Measurements from ENCODE around the gene SHISAL1.

SHISAL1 gene

GRCh38 chr22:44224166-44224565 is 88.6 kb downstream of the SHISAL1 start:
- no peak for TF ChIP-seq TOX (CRISPR knock-in tag; IDR thresholded peaks at IDR 0.05; ENCODE audit: borderline replicate concordance)
- no peak for TF ChIP-seq POU6F1 (CRISPR knock-in tag; IDR thresholded peaks at IDR 0.05; ENCODE audit: borderline replicate concordance, low read depth)
- TF ChIP-seq CSRNP3 (CRISPR knock-in tag; IDR thresholded peaks at IDR 0.05), result no peak
- TF ChIP-seq CSDC2 (CRISPR knock-in tag; IDR thresholded peaks at IDR 0.05), result no peak
- ATAC-seq, result no peak

- no peak for TF ChIP-seq ZNF70 (CRISPR knock-in tag; IDR thresholded peaks at IDR 0.05)
- no peak for TF ChIP-seq ESRRG (CRISPR knock-in tag; IDR thresholded peaks at IDR 0.05)
- TF ChIP-seq ISL1 (CRISPR knock-in tag; IDR thresholded peaks at IDR 0.05), result no peak
- TF ChIP-seq CSDC2 (CRISPR knock-in tag; IDR thresholded peaks at IDR 0.05), result no peak
- TF ChIP-seq POU6F1 (CRISPR knock-in tag; IDR thresholded peaks at IDR 0.05; ENCODE audit: borderline replicate concordance, low read depth), result no peak
- ATAC-seq, result no peak
Observed at GRCh38 chr22:44221710-44222475, 90.9 kb downstream of the SHISAL1 start.

GRCh38 chr22:44220727-44221680 is 91.7 kb downstream of the SHISAL1 start:
- no peak for ATAC-seq

More at GRCh38 chr22:44220727-44221680, 91.7 kb downstream of the SHISAL1 start:
- TF ChIP-seq SNAI2 (CRISPR knock-in tag; IDR thresholded peaks at IDR 0.05), result no peak
- no peak for TF ChIP-seq GLIS3 (CRISPR knock-in tag; IDR thresholded peaks at IDR 0.05)
- no peak for TF ChIP-seq ZFP3 (CRISPR knock-in tag; IDR thresholded peaks at IDR 0.05)
- TF ChIP-seq TSHZ2 (CRISPR knock-in tag; IDR thresholded peaks at IDR 0.05), result no peak
- no peak for TF ChIP-seq ZNF8 (CRISPR knock-in tag; IDR thresholded peaks at IDR 0.05)
- no peak for TF ChIP-seq TCF4 (CRISPR knock-in tag; IDR thresholded peaks at IDR 0.05; ENCODE audit: borderline replicate concordance)
- TF ChIP-seq ZNF70 (CRISPR knock-in tag; IDR thresholded peaks at IDR 0.05), result no peak
- TF ChIP-seq BACH2 (CRISPR knock-in tag; IDR thresholded peaks at IDR 0.05; ENCODE audit: borderline replicate concordance), result no peak
- TF ChIP-seq POU6F1 (CRISPR knock-in tag; IDR thresholded peaks at IDR 0.05; ENCODE audit: borderline replicate concordance, low read depth), result no peak
- TF ChIP-seq RARB (CRISPR knock-in tag; IDR thresholded peaks at IDR 0.05), result no peak
- no peak for TF ChIP-seq ZC3H10 (CRISPR knock-in tag; IDR thresholded peaks at IDR 0.05)
